Subcutaneous abdominal adipose tissue (tissue), 5 donors: ENCODE data around the gene SH3RF3.
A peak's percentile ranks its signal among the peaks of the same experiment; 100 is the strongest.

Experiments
- H3K27ac ChIP-seq: one replicate; pipeline ENCODE4 v1.7.0; 2013; ENCODE audit warnings: low read depth, mild to moderate bottlenecking, inconsistent platforms, low read length, moderate library complexity
- H3K27me3 ChIP-seq, 5 donors: one replicate each; pipeline ENCODE4 v1.7.0; 2013; ENCODE audit warnings: low read length in 5 of 5, inconsistent platforms in 1 of 5; ENCODE audit not compliant: control insufficient read depth in 5 of 5, insufficient read depth in 4 of 5
- H3K36me3 ChIP-seq, 5 donors: one replicate each; pipeline ENCODE4 v1.7.0; 2013; ENCODE audit warnings: low read length in 5 of 5; ENCODE audit not compliant: control insufficient read depth in 5 of 5, insufficient read depth in 5 of 5
- H3K4me1 ChIP-seq, 5 donors: one replicate each; pipeline ENCODE4 v1.7.0; 2013; ENCODE audit warnings: low read length in 5 of 5, mild to moderate bottlenecking in 3 of 5, moderate library complexity in 1 of 5; ENCODE audit not compliant: control insufficient read depth in 5 of 5, insufficient read depth in 5 of 5
- H3K4me3 ChIP-seq, 5 donors: one replicate each; pipeline ENCODE4 v1.7.0; 2013; ENCODE audit warnings: low read length in 5 of 5, low read depth in 1 of 5
- H3K9ac ChIP-seq, 5 donors: one replicate each; pipeline ENCODE4 v1.7.0; 2013; ENCODE audit warnings: low read length in 5 of 5, mild to moderate bottlenecking in 4 of 5, moderate library complexity in 3 of 5
- H3K9me3 ChIP-seq, 5 donors: one replicate each; pipeline ENCODE4 v1.7.0; 2013; ENCODE audit warnings: low read length in 5 of 5; ENCODE audit not compliant: control insufficient read depth in 5 of 5
- donor health status: healthy.
- donor health status: healthy.
- donor health status: healthy.
- donor health status: healthy.
- donor health status: healthy.

SH3RF3 gene

GRCh38 chr2:109260886-109261700 is 132.1 kb downstream of the SH3RF3 start:
- H3K4me1 ChIP-seq, result peaks cover 11 to 46% (median 42%) of the 10 kb centered on the region in 5 donors
- no peak overlapping the region for H3K27ac ChIP-seq
- no peak overlapping the region for H3K9ac ChIP-seq
- no peaks in the 10 kb centered on the region for H3K36me3 ChIP-seq
- no peak overlapping the region for H3K4me3 ChIP-seq
- H3K9me3 ChIP-seq, result no peaks in the 10 kb centered on the region
- H3K27me3 ChIP-seq, result no peaks in the 10 kb centered on the region

DNA sequence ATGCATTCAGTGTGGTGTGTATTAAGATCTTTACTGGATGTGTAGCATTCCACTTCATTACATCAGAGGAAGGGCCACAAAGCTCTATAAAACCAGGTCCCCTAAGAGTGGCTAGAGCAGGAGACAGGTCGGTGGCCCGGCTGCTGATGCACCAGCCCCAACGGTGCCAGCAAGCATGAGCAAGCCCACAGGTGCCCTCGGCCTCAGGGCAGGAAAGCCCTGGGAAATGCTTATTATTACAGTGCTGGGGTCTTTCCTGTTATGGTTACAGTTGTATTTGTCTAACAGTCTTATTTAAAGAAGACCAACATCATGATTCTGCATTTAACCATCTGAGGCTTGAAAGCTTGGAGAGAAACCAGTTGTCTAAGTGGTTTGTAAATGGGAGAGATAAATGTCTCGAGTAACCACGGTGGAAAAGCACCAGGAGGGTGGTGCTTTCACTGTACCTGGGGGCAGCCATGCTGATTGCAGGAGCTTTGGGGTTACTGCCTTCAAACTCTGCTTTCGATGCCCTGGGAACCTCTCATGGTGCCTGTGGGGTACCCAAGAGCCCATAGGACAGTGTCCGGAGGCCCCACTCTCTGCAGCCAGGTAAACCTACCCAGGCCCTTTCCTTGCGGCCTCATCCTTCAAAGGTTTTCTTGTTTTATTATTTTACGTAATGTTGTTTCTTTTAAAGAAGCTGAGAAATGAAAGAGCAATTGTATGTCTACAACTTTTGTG is 133.1 kb downstream of the SH3RF3 start:
- Histone ChIP-seq H3K27me3 (no peaks in the 10 kb centered on the region), H3K36me3 (no peaks in the 10 kb centered on the region), H3K9ac (no peak overlapping the region), H3K4me3 (no peak overlapping the region), H3K27ac (no peak overlapping the region), H3K4me1 (peaks cover 7 to 45% (median 39%) of the 10 kb centered on the region in 5 donors), H3K9me3 (no peaks in the 10 kb centered on the region)

DNA sequence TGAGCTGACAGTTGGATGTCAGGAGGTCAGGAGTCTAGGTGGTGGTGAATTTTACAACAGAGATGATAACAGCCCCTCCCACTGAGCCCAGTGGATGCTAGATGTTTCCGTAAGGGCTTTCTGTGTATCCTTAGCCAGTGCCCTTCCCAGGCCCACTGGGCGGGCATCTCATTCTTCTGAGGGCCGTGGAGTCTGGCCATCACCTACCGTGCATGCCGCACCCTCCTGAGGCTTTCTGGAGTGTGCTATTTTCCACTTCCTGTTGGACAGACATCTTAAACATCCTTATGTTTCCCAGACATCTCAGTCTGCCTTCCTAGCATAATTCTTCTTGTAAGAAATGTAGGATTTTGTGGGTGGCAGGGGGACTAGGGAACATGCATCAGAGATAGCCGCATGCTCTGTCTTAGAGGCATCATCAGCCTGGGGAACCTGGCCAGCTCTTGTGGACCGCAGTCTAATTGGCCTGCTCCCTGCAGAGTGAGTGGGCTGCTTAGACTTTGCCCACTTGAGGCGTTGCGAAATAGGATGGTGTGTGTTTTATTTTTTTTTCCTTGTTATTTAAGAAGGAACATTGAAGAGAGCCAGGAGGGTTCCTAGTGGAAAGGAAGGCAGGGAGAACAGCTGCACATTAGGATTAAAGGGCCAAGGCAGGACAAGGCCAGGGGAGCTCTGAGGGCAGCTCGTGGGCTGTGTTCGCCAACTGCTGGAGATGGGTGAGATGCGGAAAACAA is 135.8 kb downstream of the SH3RF3 start:
- no peak overlapping the region for H3K4me3 ChIP-seq
- no peaks in the 10 kb centered on the region for H3K36me3 ChIP-seq
- H3K9me3 ChIP-seq, result no peaks in the 10 kb centered on the region
- no peak overlapping the region for H3K9ac ChIP-seq
- no peak overlapping the region for H3K27ac ChIP-seq
- H3K27me3 ChIP-seq, result no peaks in the 10 kb centered on the region
- H3K4me1 ChIP-seq, result peaks cover 4 to 39% (median 18%) of the 10 kb centered on the region in 5 donors

DNA sequence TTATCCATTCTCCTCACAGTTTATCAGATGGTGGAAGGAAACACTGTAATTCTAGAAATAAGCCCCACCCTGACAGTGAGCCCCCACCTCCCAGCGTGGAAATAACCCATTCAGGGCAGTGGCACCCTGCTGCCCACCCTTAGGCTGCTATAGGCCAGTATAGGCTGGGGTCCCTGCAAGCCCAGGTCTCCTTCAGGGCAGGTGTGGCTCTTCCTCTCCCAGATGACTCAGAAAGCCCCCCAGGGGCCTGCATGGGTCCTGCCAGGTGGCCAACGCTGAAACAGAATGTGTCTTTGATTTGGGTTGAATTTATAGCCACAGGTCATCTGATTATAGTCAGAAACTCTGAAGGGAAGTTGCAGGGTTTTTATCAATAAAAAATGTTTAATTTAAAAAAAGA is 136.4 kb downstream of the SH3RF3 start:
- H3K27ac ChIP-seq, result no peak overlapping the region
- H3K4me3 ChIP-seq, result no peak overlapping the region
- H3K4me1 ChIP-seq, result peaks cover 4 to 45% (median 18%) of the 10 kb centered on the region in 5 donors

GRCh38 chr2:109265953-109266352 is 136.9 kb downstream of the SH3RF3 start:
- Histone ChIP-seq H3K9me3 (no peaks in the 10 kb centered on the region), H3K4me1 (peaks cover 4 to 48% (median 23%) of the 10 kb centered on the region in 5 donors), H3K4me3 (no peak overlapping the region), H3K27me3 (no peaks in the 10 kb centered on the region), H3K36me3 (no peaks in the 10 kb centered on the region), H3K27ac (no peak overlapping the region), H3K9ac (no peak overlapping the region)

More for the DNA sequence above, 136.4 kb downstream of the SH3RF3 start:
- Histone ChIP-seq H3K9me3 (no peaks in the 10 kb centered on the region), H3K27me3 (no peaks in the 10 kb centered on the region), H3K9ac (no peak overlapping the region), H3K36me3 (no peaks in the 10 kb centered on the region)

- H3K4me1 ChIP-seq, result peaks cover 4 to 51% (median 28%) of the 10 kb centered on the region in 5 donors
- H3K27ac ChIP-seq, result peak overlapping the region; percentile 25
- H3K4me3 ChIP-seq, result no peak overlapping the region
- H3K27me3 ChIP-seq, result no peaks in the 10 kb centered on the region
- no peaks in the 10 kb centered on the region for H3K36me3 ChIP-seq
- H3K9ac ChIP-seq, result no peak overlapping the region
- H3K9me3 ChIP-seq, result no peaks in the 10 kb centered on the region
Measured at GRCh38 chr2:109266496-109266895, 137.5 kb downstream of the SH3RF3 start.

- no peak overlapping the region for H3K4me3 ChIP-seq
- no peaks in the 10 kb centered on the region for H3K27me3 ChIP-seq
- H3K36me3 ChIP-seq, result no peaks in the 10 kb centered on the region
- peaks cover 4 to 54% (median 28%) of the 10 kb centered on the region in 5 donors for H3K4me1 ChIP-seq
- peak overlapping the region in 1 of 5 donors; percentile 25 for H3K9ac ChIP-seq
- H3K9me3 ChIP-seq, result no peaks in the 10 kb centered on the region
- peak overlapping the region; percentile 69 for H3K27ac ChIP-seq
Measured at GRCh38 chr2:109266998-109267854, 138.2 kb downstream of the SH3RF3 start.

GRCh38 chr2:109268916-109269315 is 139.9 kb downstream of the SH3RF3 start:
- peaks cover 4 to 54% (median 28%) of the 10 kb centered on the region in 5 donors for H3K4me1 ChIP-seq
- no peaks in the 10 kb centered on the region for H3K27me3 ChIP-seq
- H3K9me3 ChIP-seq, result no peaks in the 10 kb centered on the region
- H3K36me3 ChIP-seq, result no peaks in the 10 kb centered on the region
- H3K4me3 ChIP-seq, result no peak overlapping the region
- no peak overlapping the region for H3K9ac ChIP-seq
- H3K27ac ChIP-seq, result no peak overlapping the region

GRCh38 chr2:109269706-109270504 is 140.9 kb downstream of the SH3RF3 start:
- no peaks in the 10 kb centered on the region for H3K36me3 ChIP-seq
- H3K9me3 ChIP-seq, result no peaks in the 10 kb centered on the region
- H3K4me3 ChIP-seq, result no peak overlapping the region
- no peak overlapping the region for H3K27ac ChIP-seq
- no peaks in the 10 kb centered on the region for H3K27me3 ChIP-seq
- H3K4me1 ChIP-seq, result peaks cover 4 to 50% (median 28%) of the 10 kb centered on the region in 5 donors
- no peak overlapping the region for H3K9ac ChIP-seq
